NCI-H82 treated with DMSO at 0.1 percent for 48 hours (cell line): ENCODE results near the gene EBP.
"Not testable (repeated sequence)": the region's sequence is repeated elsewhere in the genome, so short reads cannot be mapped to it uniquely, and the experiment has no call there.

ENCODE experiments used
- DNase-seq: peaks from one replicate; lab custom pipeline; 2025; ENCODE audit not compliant: unreplicated experiment; lab: John Stamatoyannopoulos, UW

EBP gene

GRCh38 chrX:48520976-48521352 is 644 bp upstream of the EBP start:
- DNase-seq, result peak; percentile 47

- DNase-seq, result no peak
Observed at GRCh38 chrX:48522291-48522690, 683 bp downstream of the EBP start.

GRCh38 chrX:48523682-48524081 is 2.1 kb downstream of the EBP start:
- DNase-seq, result no peak

GRCh38 chrX:48525853-48526252 is 4.2 kb downstream of the EBP start:
- not testable (repeated sequence) for DNase-seq

GRCh38 chrX:48530736-48531135 is 9.1 kb downstream of the EBP start:
- DNase-seq, result no peak

- no peak for DNase-seq
Observed at GRCh38 chrX:48531358-48531959, 9.9 kb downstream of the EBP start.

GRCh38 chrX:48532161-48532560 is 10.6 kb downstream of the EBP start:
- no peak for DNase-seq

GRCh38 chrX:48533165-48533564 is 11.6 kb downstream of the EBP start:
- no peak for DNase-seq

GRCh38 chrX:48538641-48539344 is 17.2 kb downstream of the EBP start:
- no peak for DNase-seq

- peak; percentile 94 for DNase-seq
Observed at GRCh38 chrX:48539345-48540027, 17.9 kb downstream of the EBP start, which contains the start of gene TBC1D25. TBC1D25 (plus strand) TSS chrX:48539714; CDS start chrX:48539798, 84 bp downstream.

GRCh38 chrX:48540028-48540375 is 18.4 kb downstream of the EBP start:
- DNase-seq, result no peak

- no peak for DNase-seq
Observed at GRCh38 chrX:48540480-48540879, 18.9 kb downstream of the EBP start.

GRCh38 chrX:48541140-48541814 is 19.7 kb downstream of the EBP start:
- no peak for DNase-seq

- DNase-seq, result no peak
Observed at GRCh38 chrX:48548871-48549270, 27.3 kb downstream of the EBP start.

GRCh38 chrX:48555731-48556325 is 34.2 kb downstream of the EBP start:
- DNase-seq, result not testable (repeated sequence)

- no peak for DNase-seq
Observed at GRCh38 chrX:48558271-48558670, 36.7 kb downstream of the EBP start.

- DNase-seq, result no peak
Observed at GRCh38 chrX:48559636-48560035, 38.0 kb downstream of the EBP start.

GRCh38 chrX:48560056-48560455 is 38.4 kb downstream of the EBP start:
- DNase-seq, result no peak

- DNase-seq, result no peak
Observed at GRCh38 chrX:48560681-48561080, 39.1 kb downstream of the EBP start.

GRCh38 chrX:48569958-48570357 is 48.4 kb downstream of the EBP start:
- DNase-seq, result no peak

- no peak for DNase-seq
Observed at GRCh38 chrX:48573690-48574269, 52.2 kb downstream of the EBP start.
